Motor neuron (in vitro differentiated cells): Measurements from ENCODE around the gene CREB3L2. TPM values are rescaled to one million over a fixed set of nuclear protein-coding genes. Genes with fewer than 3 reads are reported as not detected.
"Not testable (repeated sequence)": the region's sequence is repeated elsewhere in the genome, so short reads cannot be mapped to it uniquely, and the experiment has no call there.

Experiments
- ATAC-seq, 8 experiments: fragments of 200-7000 bp; cut with Tn5 transposase; replicated peaks in 6 of 8; 2 replicates each; pipeline ENCODE4 v1.8.0; 2021; ENCODE audit warnings: mild to moderate bottlenecking in 8 of 8, moderate library complexity in 8 of 8
- H3K27ac ChIP-seq, 2 donors: fragments of 250-450 bp; sonication (Bioruptor Pico); 2 replicates each; pipeline ENCODE4 v1.9.0; 2021; ENCODE audit warnings: antibody characterized with exemption in 2 of 2, mild to moderate bottlenecking in 2 of 2, moderate library complexity in 1 of 2
- H3K4me1 ChIP-seq, 2 donors: fragments of 250-450 bp; sonication (Bioruptor Pico); replicated peaks in 1 of 2; 2 replicates each; pipeline ENCODE4 v1.6.1; 2021; ENCODE audit warnings: antibody characterized with exemption in 2 of 2, mild to moderate bottlenecking in 2 of 2, moderate library complexity in 1 of 2
- H3K4me3 ChIP-seq, 5 donors: fragments of 250-450 bp; sonication (Bioruptor Pico); 2 replicates each; pipeline ENCODE4 v1.9.0; 2021; ENCODE audit warnings: antibody characterized with exemption in 5 of 5, mild to moderate bottlenecking in 5 of 5, moderate library complexity in 4 of 5
- WGBS, 10 experiments: fragments of 450-650 bp; shearing (Covaris generic); methylation state at CpG; one replicate each; pipeline ENCODE4 v1.0.0; 2022; 5-methylcytosine and 5-hydroxymethylcytosine counted together
- in situ Hi-C, 9 experiments: fragments of 400-800 bp; cut with MboI; loops; one replicate each; pipeline ENCODE4 v1.15.0; 2021; ENCODE audit warnings: low sequenced_read_pairs in 9 of 9, low pct_unique_long_range_greater_than_20kb in 2 of 9; ENCODE audit not compliant: unreplicated experiment in 9 of 9
- total RNA-seq, 8 experiments: library from RNA; unstranded; fragments of 300-600 nt; gene quantifications; 2 replicates each; pipeline versions ENCODE4 v1.2.3 to v1.2.4, GENCODE V29; 2022

Gene CREB3L2
- total RNA-seq, 8 experiments from 2014 or later = 2.4 to 33.0 (median 6.4) TPM

GRCh38 chr7:137984181-137985041, 17.5 kb downstream of the CREB3L2 start:
- in situ Hi-C loops = no loop called here
- H3K4me3 ChIP-seq = no peak overlapping the region
- H3K27ac ChIP-seq = no peak overlapping the region
- WGBS, 10 experiments = 80 to 100% (median 93%) methylated on average over 1 to 7 of the region's 11 CpGs
- no peak for ATAC-seq
- no peaks in the 10 kb centered on the region for H3K4me1 ChIP-seq

GRCh38 chr7:137983323-137984008, 18.4 kb downstream of the CREB3L2 start:
- H3K4me1 ChIP-seq = no peaks in the 10 kb centered on the region
- in situ Hi-C loops = no loop called here
- 82 to 100% (median 95%) methylated on average over 1 to 9 of the region's 12 CpGs; no CpG with 5 or more reads in 2 of the 10 experiments for WGBS, 10 experiments
- no peak overlapping the region for H3K27ac ChIP-seq
- no peak for ATAC-seq
- no peak overlapping the region for H3K4me3 ChIP-seq

GRCh38 chr7:137982394-137982793, 19.5 kb downstream of the CREB3L2 start:
- in situ Hi-C loops, ATAC-seq, H3K27ac ChIP-seq, H3K4me3 ChIP-seq, H3K4me1 ChIP-seq: not testable (repeated sequence)
- 80 to 100% (median 100%) methylated on average over 1 to 3 of the region's 6 CpGs; no CpG with 5 or more reads in 4 of the 10 experiments for WGBS, 10 experiments

DNA sequence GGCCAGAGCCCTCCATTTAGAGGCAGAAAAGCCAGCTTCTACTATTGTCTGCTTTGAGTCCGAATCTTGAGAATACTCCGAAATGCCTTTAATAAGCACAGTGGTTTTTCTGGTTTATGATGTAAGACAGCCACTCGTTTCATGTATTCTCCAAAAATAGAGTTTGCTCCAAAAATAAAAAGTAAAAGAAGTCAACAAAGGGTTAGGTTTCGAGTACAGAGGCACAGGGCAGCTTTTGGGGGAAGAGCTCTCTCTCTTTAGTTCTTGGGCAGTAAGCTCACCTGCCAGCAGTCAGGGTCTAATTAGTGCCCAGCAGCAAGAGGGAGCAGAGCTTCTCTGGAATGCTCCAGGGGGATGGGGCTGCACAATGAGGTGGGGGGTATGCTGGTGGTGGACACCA, 20.2 kb downstream of the CREB3L2 start:
- H3K4me1 ChIP-seq = no peaks in the 10 kb centered on the region
- H3K27ac ChIP-seq = no peak overlapping the region
- no peak overlapping the region for H3K4me3 ChIP-seq
- in situ Hi-C loops = no loop called here
- 28 to 100% (median 78%) methylated on average over 2 to 4 of the region's 4 CpGs; no CpG with 5 or more reads in 2 of the 10 experiments for WGBS, 10 experiments
- no peak for ATAC-seq

GRCh38 chr7:137981175-137981574, 20.7 kb downstream of the CREB3L2 start:
- no peak for ATAC-seq
- in situ Hi-C loops = no loop called here
- no peak overlapping the region for H3K27ac ChIP-seq
- H3K4me3 ChIP-seq = no peak overlapping the region
- no peaks in the 10 kb centered on the region for H3K4me1 ChIP-seq

- peaks cover 6 to 7% of the 10 kb centered on the region in 2 donors for H3K4me1 ChIP-seq
- in situ Hi-C loops = no loop called here
Measured at GRCh38 chr7:137980308-137980707, 21.6 kb downstream of the CREB3L2 start.

DNA sequence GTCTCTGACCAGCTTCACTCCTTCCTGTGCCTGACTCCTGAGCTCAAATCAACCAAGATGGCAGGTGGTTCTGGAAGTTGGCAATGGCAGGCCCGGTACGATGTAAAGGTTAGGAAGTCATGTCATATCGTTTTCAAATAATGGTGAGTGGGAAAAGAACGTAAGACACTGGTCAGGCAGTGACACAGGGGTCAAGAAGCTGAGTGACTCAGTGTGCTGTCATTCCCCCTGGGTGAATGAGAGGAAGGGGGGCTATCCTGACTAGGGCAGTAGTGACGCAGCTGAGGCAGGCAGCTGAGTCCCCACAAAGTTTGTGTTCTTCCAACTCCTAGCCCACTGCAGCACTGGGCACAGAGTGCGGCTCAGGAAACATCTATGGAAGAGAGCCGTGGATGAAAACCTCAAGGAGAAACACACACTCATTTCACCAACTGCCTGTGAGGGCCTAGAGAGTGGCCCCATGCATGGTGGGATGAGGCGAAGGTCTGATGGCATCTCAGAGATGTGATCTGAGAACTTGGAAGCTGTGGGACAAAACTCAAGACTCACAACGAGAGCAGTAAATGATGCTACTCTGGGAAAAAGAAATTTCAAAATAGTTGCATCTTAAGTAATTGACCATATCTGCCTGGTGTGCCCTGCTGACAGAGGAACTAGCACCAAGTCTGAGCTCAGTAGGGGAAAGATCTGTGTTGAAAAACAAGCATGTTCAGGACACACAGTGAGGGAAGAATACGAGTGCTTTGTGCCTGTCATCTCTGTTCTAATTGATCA, 23.2 kb downstream of the CREB3L2 start:
- in situ Hi-C loops = no loop called here
- 25 to 88% (median 71%) methylated on average over 1 to 7 of the region's 10 CpGs; no CpG with 5 or more reads in 2 of the 10 experiments for WGBS, 10 experiments
- Histone ChIP-seq H3K4me1 (peaks cover 8 to 9% of the 10 kb centered on the region in 2 donors), H3K27ac (no peak overlapping the region), H3K4me3 (no peak overlapping the region)
- ATAC-seq = peak in 4 of 8 experiments; percentile 40 to 98 (median 85)

More at GRCh38 chr7:137980308-137980707, 21.6 kb downstream of the CREB3L2 start:
- Histone ChIP-seq H3K27ac (no peak overlapping the region), H3K4me3 (no peak overlapping the region)
- 86 to 100% (median 100%) methylated on average over 1 to 2 of the region's 2 CpGs; no CpG with 5 or more reads in 7 of the 10 experiments for WGBS, 10 experiments
- no peak for ATAC-seq

- ATAC-seq = no peak
- WGBS, 10 experiments = 0 to 100% (median 85%) methylated on average over 1 to 4 of the region's 4 CpGs; no CpG with 5 or more reads in 4 of the 10 experiments
- in situ Hi-C loops = no loop called here
- H3K4me1 ChIP-seq = peaks cover 8 to 9% of the 10 kb centered on the region in 2 donors
- H3K27ac ChIP-seq = no peak overlapping the region
- H3K4me3 ChIP-seq = no peak overlapping the region
Measured at GRCh38 chr7:137977173-137977572, 24.7 kb downstream of the CREB3L2 start.

DNA sequence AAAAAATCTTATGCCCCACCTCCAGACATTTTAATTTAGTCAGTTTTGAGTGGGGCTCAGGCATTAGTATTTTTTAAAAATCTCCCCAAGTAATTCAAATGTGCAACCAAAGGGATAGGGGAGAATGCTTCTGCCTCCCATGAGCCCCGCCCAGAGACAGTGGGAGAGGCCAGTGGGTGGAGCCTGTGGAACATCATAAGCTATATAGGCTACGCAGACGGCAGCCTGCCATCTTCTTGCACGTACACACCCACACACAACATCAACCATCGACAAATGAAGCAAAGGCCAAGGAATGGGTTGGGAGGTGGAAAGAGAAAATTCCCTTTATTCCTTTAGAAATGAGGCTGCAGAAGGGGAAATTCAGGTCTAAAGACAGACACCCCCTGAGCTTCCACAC, 25.2 kb downstream of the CREB3L2 start:
- H3K4me3 ChIP-seq = no peak overlapping the region
- 0 to 100% (median 30%) methylated on average over 1 to 3 of the region's 5 CpGs; no CpG with 5 or more reads in 5 of the 10 experiments for WGBS, 10 experiments
- in situ Hi-C loops = no loop called here
- ATAC-seq = peak in 3 of 8 experiments; percentile 37 to 83 (median 67)
- peaks cover 8 to 9% of the 10 kb centered on the region in 2 donors for H3K4me1 ChIP-seq
- H3K27ac ChIP-seq = no peak overlapping the region

- in situ Hi-C loops = no loop called here
- no peak overlapping the region for H3K4me3 ChIP-seq
- H3K4me1 ChIP-seq = peaks cover 8 to 9% of the 10 kb centered on the region in 2 donors
- peak in 3 of 8 experiments; percentile 47 to 56 (median 47) for ATAC-seq
- WGBS, 10 experiments = 0 to 100% (median 85%) methylated on average over 1 to 3 of the region's 3 CpGs
- H3K27ac ChIP-seq = no peak overlapping the region
Measured at GRCh38 chr7:137976232-137976631, 25.7 kb downstream of the CREB3L2 start.

- Histone ChIP-seq H3K4me1 (peaks cover 8 to 9% of the 10 kb centered on the region in 2 donors), H3K27ac (no peak overlapping the region), H3K4me3 (no peak overlapping the region)
- in situ Hi-C loops = no loop called here
- ATAC-seq = peak in 1 of 8 experiments; percentile 24
- WGBS, 10 experiments = 10 to 67% (median 25%) methylated on average over 1 to 2 of the region's 2 CpGs; no CpG with 5 or more reads in 1 of the 10 experiments
Measured at GRCh38 chr7:137975768-137976167, 26.1 kb downstream of the CREB3L2 start.

GRCh38 chr7:137975221-137975620, 26.7 kb downstream of the CREB3L2 start:
- Histone ChIP-seq H3K27ac (no peak overlapping the region), H3K4me1 (peaks cover 8 to 9% of the 10 kb centered on the region in 2 donors), H3K4me3 (no peak overlapping the region)
- WGBS, 10 experiments = 0 to 41% (median 29%) methylated on average over 1 to 3 of the region's 3 CpGs; no CpG with 5 or more reads in 5 of the 10 experiments
- ATAC-seq = peak in 3 of 8 experiments; percentile 21 to 45 (median 24)
- in situ Hi-C loops = no loop called here
